HepG2 (cell line): Measurements from ENCODE around the gene SLC2A13.

Source experiments
- CTCF ChIP-seq: sonication (generic); formaldehyde crosslinking; IDR thresholded peaks from 2 replicates; pipeline ENCODE4 v1.5.0; 2020; ENCODE audit warnings: mild to moderate bottlenecking, missing genetic modification reagents, moderate library complexity
- HNRNPUL1 ChIP-seq: fragments of 200-400 bp; formaldehyde crosslinking; IDR thresholded peaks from 2 replicates; pipeline ENCODE4 v1.6.1; 2017; ENCODE audit warnings: low read depth, mild to moderate bottlenecking, low read length, moderate library complexity
- TCF7L2 ChIP-seq: IDR thresholded peaks from 2 replicates; pipeline ENCODE4 v1.6.1; 2011; ENCODE audit warnings: mild to moderate bottlenecking, low read depth, low read length, moderate library complexity

GRCh38 chr12:40012711-40013110, 93.2 kb downstream of the SLC2A13 start:
- TF ChIP-seq CTCF (CRISPR knock-in tag) (no peak), HNRNPUL1 (no peak), TCF7L2 (no peak)
